ENCODE results near the gene LYPLA2. TPM values are rescaled to one million over a fixed set of nuclear protein-coding genes. Genes with fewer than 3 reads are reported as not detected.
"Not testable (repeated sequence)": the region's sequence is repeated elsewhere in the genome, so short reads cannot be mapped to it uniquely, and the experiment has no call there.

The LYPLA2 gene
- total RNA-seq, 1 donor from 2014 or later = 44.2 TPM

DNA sequence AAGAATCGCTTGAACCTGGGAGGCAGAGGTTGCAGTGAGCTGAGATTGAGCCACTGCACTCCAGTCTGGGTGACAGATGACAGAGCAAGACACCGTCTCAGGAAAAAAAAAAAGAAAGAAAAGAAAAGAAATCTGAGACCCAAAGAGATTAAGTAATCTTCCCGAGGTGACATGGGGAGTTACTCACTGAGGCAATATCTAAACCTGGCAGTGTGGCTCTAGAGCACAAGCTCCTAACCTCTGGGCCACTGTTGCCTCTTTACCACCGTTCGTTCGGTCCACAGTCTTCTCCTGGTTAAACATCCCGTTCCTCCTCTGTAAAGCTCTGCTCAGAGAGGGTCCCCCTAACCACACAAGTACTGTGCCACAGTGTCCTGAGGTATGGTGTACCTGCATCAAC, 32.8 kb downstream of the LYPLA2 start:
- Histone ChIP-seq H3K36me3 (peaks cover 17% of the 10 kb centered on the region), H3K4me3 (no peak overlapping the region), H3K27me3 (ENCODE audit: low read depth) (no peaks in the 10 kb centered on the region), H3K4me1 (peaks cover 8% of the 10 kb centered on the region), H3K9me3 (no peaks in the 10 kb centered on the region), H3K27ac (no peak overlapping the region)
- DNase-seq (no peak), ATAC-seq (no peak)
- intact Hi-C loops (cut with DNase I) = no loop called here
- TF ChIP-seq, protein P1, sequence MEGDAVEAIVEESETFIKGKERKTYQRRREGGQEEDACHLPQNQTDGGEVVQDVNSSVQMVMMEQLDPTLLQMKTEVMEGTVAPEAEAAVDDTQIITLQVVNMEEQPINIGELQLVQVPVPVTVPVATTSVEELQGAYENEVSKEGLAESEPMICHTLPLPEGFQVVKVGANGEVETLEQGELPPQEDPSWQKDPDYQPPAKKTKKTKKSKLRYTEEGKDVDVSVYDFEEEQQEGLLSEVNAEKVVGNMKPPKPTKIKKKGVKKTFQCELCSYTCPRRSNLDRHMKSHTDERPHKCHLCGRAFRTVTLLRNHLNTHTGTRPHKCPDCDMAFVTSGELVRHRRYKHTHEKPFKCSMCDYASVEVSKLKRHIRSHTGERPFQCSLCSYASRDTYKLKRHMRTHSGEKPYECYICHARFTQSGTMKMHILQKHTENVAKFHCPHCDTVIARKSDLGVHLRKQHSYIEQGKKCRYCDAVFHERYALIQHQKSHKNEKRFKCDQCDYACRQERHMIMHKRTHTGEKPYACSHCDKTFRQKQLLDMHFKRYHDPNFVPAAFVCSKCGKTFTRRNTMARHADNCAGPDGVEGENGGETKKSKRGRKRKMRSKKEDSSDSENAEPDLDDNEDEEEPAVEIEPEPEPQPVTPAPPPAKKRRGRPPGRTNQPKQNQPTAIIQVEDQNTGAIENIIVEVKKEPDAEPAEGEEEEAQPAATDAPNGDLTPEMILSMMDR (IDR thresholded peaks at IDR 0.05) = no peak

DNA sequence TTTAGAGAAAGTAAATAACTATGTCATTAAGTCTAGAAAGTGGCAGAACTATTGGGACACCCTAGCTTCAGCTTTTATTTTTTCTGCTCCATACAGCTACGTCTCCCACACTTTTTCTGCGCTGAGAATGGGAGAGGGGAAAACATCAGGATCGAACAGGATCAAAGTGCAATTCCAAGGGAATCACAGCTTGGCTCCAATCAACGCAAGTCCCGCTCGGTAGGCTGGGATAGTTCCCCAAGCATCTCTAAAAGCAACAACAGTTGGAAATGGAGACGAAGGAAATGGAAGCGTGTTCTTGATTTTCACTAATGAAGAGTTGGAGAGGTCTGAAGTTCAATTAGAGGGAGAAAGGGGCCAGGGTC, 33.7 kb downstream of the LYPLA2 start:
- DNase-seq (no peak), ATAC-seq (peak in 1 of 2 donors; percentile 14)
- Histone ChIP-seq H3K4me1 (peaks cover 8% of the 10 kb centered on the region), H3K36me3 (peaks cover 8% of the 10 kb centered on the region), H3K27ac (peak overlapping the region; percentile 95), H3K27me3 (ENCODE audit: low read depth) (no peaks in the 10 kb centered on the region), H3K4me3 (peak overlapping the region; percentile 93), H3K9me3 (no peaks in the 10 kb centered on the region)
- TF ChIP-seq, protein P1 (IDR thresholded peaks at IDR 0.05) = no peak
- intact Hi-C loops (cut with DNase I) = no loop called here

GRCh38 chr1:23825076-23825761, 34.3 kb downstream of the LYPLA2 start, which contains the start of gene HMGCL:
Gene HMGCL (minus strand): TSS chr1:23825429. CDS start chr1:23825415, 14 bp downstream.
- peak; percentile 94 for DNase-seq
- Histone ChIP-seq H3K4me1 (peaks cover 8% of the 10 kb centered on the region), H3K27me3 (ENCODE audit: low read depth) (no peaks in the 10 kb centered on the region), H3K9me3 (no peaks in the 10 kb centered on the region), H3K4me3 (peak within 1 kb of the TSS; percentile 93), H3K36me3 (peaks cover 3% of the 10 kb centered on the region), H3K27ac (peak within 1 kb of the TSS; percentile 95)
- peak; percentile 99 to 100 for ATAC-seq
- intact Hi-C loops (cut with DNase I) = no loop called here
- TF ChIP-seq, protein P1 (IDR thresholded peaks at IDR 0.05) = no peak

- Histone ChIP-seq H3K9me3 (no peaks in the 10 kb centered on the region), H3K36me3 (no peaks in the 10 kb centered on the region), H3K27me3 (ENCODE audit: low read depth) (no peaks in the 10 kb centered on the region), H3K4me1 (peaks cover 8% of the 10 kb centered on the region), H3K4me3 (peak overlapping the region; percentile 93), H3K27ac (peak overlapping the region; percentile 95)
- intact Hi-C loops (cut with DNase I) = no loop called here
- TF ChIP-seq, protein P1 (IDR thresholded peaks at IDR 0.05) = no peak
- DNase-seq = no peak
- ATAC-seq = peak in 1 of 2 donors; percentile 15
These were observed 35.0 kb downstream of the LYPLA2 start for GRCh38 chr1:23825762-23826522.

GRCh38 chr1:23826590-23826989, 35.6 kb downstream of the LYPLA2 start:
- H3K4me1 ChIP-seq; intact Hi-C loops (cut with DNase I): not testable (repeated sequence)

DNA sequence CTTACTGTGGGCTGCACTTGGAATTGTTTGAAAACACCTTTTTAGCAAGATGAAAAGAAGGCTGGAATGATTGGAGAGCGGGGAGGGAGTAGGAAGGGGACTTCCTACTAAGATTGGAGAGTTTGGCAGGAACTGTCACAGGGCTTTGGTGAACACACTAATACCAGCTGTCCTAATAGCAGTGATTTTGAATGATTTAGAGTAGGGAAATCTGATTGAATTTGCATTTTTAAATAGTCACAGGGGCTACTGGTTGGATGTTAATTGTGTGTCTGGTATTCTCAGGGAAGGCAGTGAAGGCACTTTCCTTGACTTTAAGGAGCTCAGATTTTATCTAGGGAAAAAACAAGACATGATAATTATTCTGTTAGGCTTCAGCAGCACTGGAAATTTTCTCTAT, 36.8 kb downstream of the LYPLA2 start:
- Histone ChIP-seq H3K27ac (no peak overlapping the region), H3K27me3 (ENCODE audit: low read depth) (no peaks in the 10 kb centered on the region), H3K36me3 (no peaks in the 10 kb centered on the region), H3K4me1 (peaks cover 8% of the 10 kb centered on the region), H3K4me3 (no peak overlapping the region), H3K9me3 (no peaks in the 10 kb centered on the region)
- TF ChIP-seq, protein P1 (IDR thresholded peaks at IDR 0.05) = no peak
- intact Hi-C loops (cut with DNase I) = no loop called here
- DNase-seq (no peak), ATAC-seq (no peak)

More at GRCh38 chr1:23826590-23826989, 35.6 kb downstream of the LYPLA2 start:
- not testable (repeated sequence) for DNase-seq; ATAC-seq; H3K27me3 ChIP-seq (ENCODE audit: low read depth); H3K9me3 ChIP-seq; H3K36me3 ChIP-seq; H3K4me3 ChIP-seq; H3K27ac ChIP-seq

DNA sequence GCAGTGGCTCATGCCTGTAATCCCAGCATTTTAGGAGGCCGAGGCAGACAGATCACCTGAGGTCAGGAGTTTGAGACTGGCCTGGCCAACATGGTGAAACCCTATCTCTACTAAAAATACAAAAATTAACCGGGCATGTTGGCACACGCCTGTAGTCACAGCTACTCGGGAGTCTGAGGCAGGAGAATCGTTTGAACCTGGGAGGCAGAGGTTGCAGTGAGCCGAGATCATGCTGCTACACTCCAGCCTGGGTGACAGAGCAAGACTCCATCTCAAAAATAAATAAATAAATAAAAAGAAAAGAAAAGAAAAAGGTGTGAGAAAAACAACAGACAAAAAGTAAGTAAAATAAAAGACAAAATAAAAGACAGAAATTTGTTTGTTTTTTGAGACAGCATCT, 43.2 kb downstream of the LYPLA2 start:
- H3K36me3 ChIP-seq; H3K27me3 ChIP-seq (ENCODE audit: low read depth); H3K27ac ChIP-seq; intact Hi-C loops (cut with DNase I); ATAC-seq; DNase-seq; H3K4me3 ChIP-seq; H3K9me3 ChIP-seq: not testable (repeated sequence)
- peaks cover 11% of the 10 kb centered on the region for H3K4me1 ChIP-seq
